Vagina (tissue), 2 donors: ENCODE results near the gene PSG7. TPM values are rescaled to one million over a fixed set of nuclear protein-coding genes. Genes with fewer than 3 reads are reported as not detected.
"Not testable (repeated sequence)": the region's sequence is repeated elsewhere in the genome, so short reads cannot be mapped to it uniquely, and the experiment has no call there.

ENCODE experiments used
- DNase-seq, 2 donors: peaks; one replicate each; pipeline ENCODE4 v3.0.0-alpha.2; 2017; ENCODE audit errors: extremely low spot score in 2 of 2
- H3K27ac ChIP-seq: fragments of 200-600 bp; sonication (generic); one replicate; pipeline ENCODE4 v1.5.1; 2019
- H3K27me3 ChIP-seq: fragments of 200-600 bp; sonication (generic); one replicate; pipeline ENCODE4 v1.5.1; 2019
- H3K36me3 ChIP-seq, 2 donors: fragments of 200-600 bp; sonication (generic); one replicate each; pipeline ENCODE4 v1.5.1; 2017 to 2019
- H3K4me1 ChIP-seq: fragments of 200-600 bp; sonication (generic); one replicate; pipeline ENCODE4 v1.5.1; 2019
- H3K4me3 ChIP-seq, 2 donors: fragments of 200-600 bp; sonication (generic); 1 replicate in 1 of 2; 2 replicates in 1 of 2; pipeline ENCODE4 v1.5.1; 2016 to 2019
- H3K9me3 ChIP-seq: fragments of 200-600 bp; sonication (generic); one replicate; pipeline ENCODE4 v1.5.1; 2019
- POLR2A ChIP-seq, 2 donors: fragments of 450-650 bp; IDR thresholded peaks; one replicate each; pipeline ENCODE4 v1.6.1; 2017; ENCODE audit warnings: antibody characterized with exemption in 2 of 2, mild to moderate bottlenecking in 2 of 2, moderate library complexity in 2 of 2
- POLR2AphosphoS5 ChIP-seq, 2 donors: sonication (generic); formaldehyde crosslinking; IDR thresholded peaks; one replicate each; pipeline ENCODE4 v1.9.0; 2017; ENCODE audit warnings: antibody characterized with exemption in 2 of 2, mild to moderate bottlenecking in 2 of 2, low read depth in 1 of 2; ENCODE audit not compliant: insufficient read depth in 1 of 2
- intact Hi-C: fragments of 100-400 bp; cut with DNase I; formaldehyde crosslinking; loops from one replicate; pipeline ENCODE4 v1.15.1; 2023
- total RNA-seq: library from RNA; depleted of rRNA; stranded (reverse); fragments of >200 nt; gene quantifications from one replicate; pipeline ENCODE4 v1.2.3, GENCODE V29; 2016
- TF ChIP-seq, protein P1 (sequence below), 3 experiments: fragments of 450-650 bp in 2 of 3; fragments of 200-600 bp in 1 of 3; sonication (generic) in 1 of 3; IDR thresholded peaks; one replicate each; pipeline ENCODE4 v1.5.1; 2017 to 2019; ENCODE audit warnings: antibody characterized with exemption in 3 of 3, mild to moderate bottlenecking in 2 of 3, moderate library complexity in 2 of 3

Gene PSG7
- total RNA-seq, 1 donor from 2014 or later, result not detected

DNA sequence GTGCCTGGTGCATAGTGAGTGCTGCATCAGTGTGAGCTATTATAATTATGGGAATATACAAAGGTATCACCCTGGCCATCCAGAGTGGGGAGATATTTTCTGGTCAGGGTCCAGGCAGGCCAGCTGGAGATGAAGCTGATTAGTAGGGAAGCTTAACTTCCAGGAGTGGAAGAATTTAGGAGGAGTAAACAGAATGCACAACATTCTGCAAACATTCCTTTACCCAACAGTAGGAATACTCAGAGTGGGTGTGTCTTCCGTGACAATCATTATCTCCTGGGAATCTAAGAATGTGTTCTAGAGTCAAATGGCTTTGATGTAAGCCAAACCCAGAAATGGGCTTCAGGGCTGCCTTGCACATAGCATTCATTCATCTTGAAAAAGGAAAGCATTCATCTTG is 38.4 kb downstream of the PSG7 start:
- H3K27me3 ChIP-seq, DNase-seq, intact Hi-C loops, H3K4me3 ChIP-seq, H3K36me3 ChIP-seq, H3K4me1 ChIP-seq, H3K27ac ChIP-seq, H3K9me3 ChIP-seq: not testable (repeated sequence)

DNA sequence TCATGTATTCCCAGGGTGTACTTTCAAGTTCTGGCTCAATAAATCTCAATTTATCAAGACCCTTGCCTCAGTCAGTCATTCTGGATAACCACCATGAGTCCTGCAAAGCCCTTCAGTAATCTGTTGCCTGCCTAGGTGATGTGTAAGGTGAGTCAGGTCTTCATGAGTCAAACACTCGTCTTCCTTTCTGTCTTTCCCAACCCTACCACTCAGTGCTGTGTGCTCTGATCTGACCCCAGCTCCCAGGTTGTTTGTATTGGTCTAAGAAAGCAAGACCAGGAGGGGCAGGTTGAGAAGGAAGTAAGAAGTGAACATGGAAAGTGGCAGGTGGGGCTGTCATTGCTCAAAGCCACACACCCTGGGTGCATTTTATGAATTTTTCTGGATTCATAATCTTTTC is 39.3 kb downstream of the PSG7 start:
- intact Hi-C loops, H3K4me1 ChIP-seq, H3K27ac ChIP-seq, DNase-seq, H3K27me3 ChIP-seq, H3K9me3 ChIP-seq, H3K36me3 ChIP-seq, H3K4me3 ChIP-seq: not testable (repeated sequence)

DNA sequence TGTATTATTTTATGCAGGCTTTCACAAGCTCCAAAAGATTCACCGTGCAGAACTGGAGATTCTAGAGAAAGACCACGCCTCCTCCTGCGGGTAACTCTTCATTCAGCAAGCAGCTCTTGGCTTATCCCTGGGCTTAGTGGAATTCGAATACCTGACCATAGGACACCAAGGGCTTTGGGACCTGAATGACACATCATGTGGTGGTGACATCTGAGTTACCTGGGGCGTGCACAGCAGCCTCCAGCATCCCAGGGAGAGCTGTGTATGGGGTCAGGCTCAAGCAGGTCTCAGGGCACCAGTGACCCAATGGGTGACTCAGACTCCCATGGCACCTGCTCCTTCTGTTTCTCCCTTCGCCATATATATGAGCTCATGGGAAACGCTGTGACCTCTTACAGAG is 46.6 kb downstream of the PSG7 start:
- DNase-seq, H3K4me1 ChIP-seq, H3K9me3 ChIP-seq, intact Hi-C loops, H3K4me3 ChIP-seq, H3K36me3 ChIP-seq, H3K27me3 ChIP-seq, H3K27ac ChIP-seq: not testable (repeated sequence)

DNA sequence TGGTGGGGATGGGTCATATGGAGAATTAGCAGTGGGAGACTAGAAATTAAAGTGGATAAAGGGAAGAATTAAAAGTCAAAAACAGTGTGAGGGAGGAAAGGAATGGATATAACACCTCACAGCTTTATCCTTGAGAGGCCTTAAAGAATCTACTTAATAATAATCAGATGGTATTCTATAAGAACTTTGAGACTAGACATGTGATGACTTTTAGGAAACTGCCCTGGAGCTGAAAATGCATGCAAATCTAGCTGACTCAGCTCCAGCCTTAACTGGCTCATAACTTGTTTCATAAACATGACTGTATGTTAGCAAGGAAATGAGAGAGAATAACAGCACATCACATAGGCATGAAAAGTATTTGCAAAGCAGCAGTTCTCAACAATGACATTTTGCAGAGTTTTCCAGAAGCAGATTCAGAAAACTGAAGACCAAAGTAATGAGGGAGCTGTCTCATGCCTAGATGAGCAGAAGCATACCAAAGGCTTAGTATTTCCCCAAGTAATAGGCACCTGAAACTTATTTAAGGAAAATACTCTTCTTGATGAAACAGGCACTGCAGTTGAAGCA is 49.0 kb downstream of the PSG7 start:
- H3K27me3 ChIP-seq, H3K4me3 ChIP-seq, H3K27ac ChIP-seq, intact Hi-C loops, H3K4me1 ChIP-seq, DNase-seq, H3K36me3 ChIP-seq, H3K9me3 ChIP-seq: not testable (repeated sequence)

DNA sequence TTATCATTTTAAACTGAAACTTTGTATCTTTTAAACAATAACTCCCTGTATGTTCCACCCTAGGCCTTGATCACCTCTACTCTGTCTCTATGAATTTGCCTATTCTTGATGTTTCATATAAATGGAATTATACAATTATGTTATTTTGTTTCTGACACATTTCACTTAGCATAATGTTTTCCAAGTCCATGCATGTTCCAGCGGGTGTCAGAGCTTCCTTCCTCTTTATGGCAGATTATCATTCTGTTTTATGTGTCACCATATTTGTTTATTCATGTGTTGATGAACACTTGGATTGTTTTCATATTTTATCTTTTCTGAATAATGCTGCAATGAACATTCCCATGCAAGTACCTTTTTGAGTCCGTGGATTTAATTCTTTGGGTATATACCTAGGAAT is 54.3 kb downstream of the PSG7 start:
- H3K27ac ChIP-seq, DNase-seq, H3K36me3 ChIP-seq, H3K27me3 ChIP-seq, H3K4me3 ChIP-seq, H3K4me1 ChIP-seq, intact Hi-C loops, H3K9me3 ChIP-seq: not testable (repeated sequence)

DNA sequence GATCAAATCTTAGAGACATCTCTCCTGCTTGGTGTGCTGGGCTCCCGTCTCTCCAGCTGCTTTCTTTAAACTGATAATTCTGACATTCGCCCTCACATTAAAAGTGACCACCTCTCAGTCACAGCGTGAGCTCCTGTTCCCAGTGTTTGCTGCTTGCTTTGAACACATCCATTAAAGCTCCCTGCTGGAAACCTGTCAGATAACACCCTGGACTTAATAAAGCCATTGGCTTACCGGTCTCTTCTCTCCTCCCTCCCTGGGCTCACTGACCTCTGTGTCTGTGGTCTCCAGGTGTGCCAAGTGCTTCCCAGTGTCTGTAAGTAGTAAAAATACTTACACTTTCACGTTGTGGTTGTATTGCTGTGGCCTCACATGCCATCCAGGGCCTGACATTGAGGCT is 55.0 kb downstream of the PSG7 start:
- H3K9me3 ChIP-seq, H3K36me3 ChIP-seq, H3K4me3 ChIP-seq, H3K4me1 ChIP-seq, H3K27ac ChIP-seq, DNase-seq, H3K27me3 ChIP-seq, intact Hi-C loops: not testable (repeated sequence)

DNA sequence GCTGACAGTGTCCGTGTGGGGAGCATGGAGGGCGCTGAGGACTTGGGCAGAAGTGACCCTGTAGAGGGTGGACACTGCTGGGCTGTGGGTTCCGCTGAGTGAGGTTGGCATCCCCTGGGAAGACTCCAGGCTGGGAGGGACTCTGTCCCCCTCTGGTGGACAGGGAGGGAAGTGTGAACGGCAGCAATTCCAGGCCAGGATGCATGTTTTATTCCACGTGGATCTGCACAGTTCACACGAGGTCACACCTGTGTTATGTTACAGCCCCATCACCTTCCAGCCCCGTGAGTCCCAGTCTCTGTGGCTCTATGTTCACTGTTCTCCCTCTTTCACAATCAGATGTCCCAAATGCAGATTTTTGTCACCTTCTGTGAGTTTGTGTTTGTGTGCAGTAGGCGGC is 55.7 kb downstream of the PSG7 start:
- DNase-seq, H3K27ac ChIP-seq, intact Hi-C loops, H3K4me1 ChIP-seq, H3K36me3 ChIP-seq, H3K9me3 ChIP-seq, H3K4me3 ChIP-seq, H3K27me3 ChIP-seq: not testable (repeated sequence)

DNA sequence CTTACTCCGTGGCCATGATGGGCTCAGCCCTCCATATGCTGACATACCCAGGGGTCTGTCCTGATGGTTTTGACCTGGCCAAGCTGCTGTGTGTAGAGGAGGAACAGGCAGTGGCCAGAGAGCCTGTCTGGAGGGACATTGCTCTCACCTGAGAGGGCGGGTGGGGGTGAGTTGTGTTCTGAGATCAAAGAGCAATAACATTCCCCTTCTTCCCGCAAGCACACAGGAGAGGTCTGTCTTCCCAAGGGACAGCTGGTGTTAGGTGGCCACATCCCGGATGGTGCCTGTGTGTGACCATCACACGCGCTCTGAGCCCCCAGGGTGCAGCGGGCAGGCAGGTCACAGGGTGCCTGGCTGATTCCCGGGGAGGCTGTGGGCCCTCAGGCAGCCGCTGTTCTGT is 56.4 kb downstream of the PSG7 start:
- intact Hi-C loops, H3K9me3 ChIP-seq, H3K27ac ChIP-seq, H3K36me3 ChIP-seq, H3K27me3 ChIP-seq, DNase-seq, H3K4me1 ChIP-seq, H3K4me3 ChIP-seq: not testable (repeated sequence)

DNA sequence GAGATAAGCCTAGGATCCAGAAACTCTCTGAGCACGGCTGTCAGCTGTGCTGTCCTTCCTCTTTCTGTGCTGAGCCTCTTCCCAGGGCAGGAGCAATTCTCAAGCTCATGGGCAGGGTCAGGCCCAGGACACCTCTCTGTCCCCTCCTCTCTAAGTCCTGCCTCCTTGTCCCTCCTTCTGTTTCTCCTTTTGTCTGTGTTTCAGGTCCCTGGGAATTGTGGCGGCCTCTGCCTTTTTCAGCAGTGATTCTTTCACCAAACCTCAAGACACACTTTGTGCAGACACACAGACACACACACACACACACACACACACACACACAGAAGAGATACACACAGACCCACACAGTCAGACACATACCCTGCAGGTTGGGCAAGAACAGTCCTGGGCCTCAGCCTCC is 57.4 kb downstream of the PSG7 start, which contains the start of gene PSG1:
TSS of gene PSG1 (minus strand) at position 101 of the 400 bp plus-strand sequence. CDS start 132 bp downstream, outside the sequence.
- H3K4me3 ChIP-seq, result no peak within 1 kb of the TSS
- H3K9me3 ChIP-seq, result no peaks in the 10 kb centered on the region
- no peak for DNase-seq
- H3K27me3 ChIP-seq, result no peaks in the 10 kb centered on the region
- H3K4me1 ChIP-seq, result no peaks in the 10 kb centered on the region
- TF ChIP-seq, protein P1, sequence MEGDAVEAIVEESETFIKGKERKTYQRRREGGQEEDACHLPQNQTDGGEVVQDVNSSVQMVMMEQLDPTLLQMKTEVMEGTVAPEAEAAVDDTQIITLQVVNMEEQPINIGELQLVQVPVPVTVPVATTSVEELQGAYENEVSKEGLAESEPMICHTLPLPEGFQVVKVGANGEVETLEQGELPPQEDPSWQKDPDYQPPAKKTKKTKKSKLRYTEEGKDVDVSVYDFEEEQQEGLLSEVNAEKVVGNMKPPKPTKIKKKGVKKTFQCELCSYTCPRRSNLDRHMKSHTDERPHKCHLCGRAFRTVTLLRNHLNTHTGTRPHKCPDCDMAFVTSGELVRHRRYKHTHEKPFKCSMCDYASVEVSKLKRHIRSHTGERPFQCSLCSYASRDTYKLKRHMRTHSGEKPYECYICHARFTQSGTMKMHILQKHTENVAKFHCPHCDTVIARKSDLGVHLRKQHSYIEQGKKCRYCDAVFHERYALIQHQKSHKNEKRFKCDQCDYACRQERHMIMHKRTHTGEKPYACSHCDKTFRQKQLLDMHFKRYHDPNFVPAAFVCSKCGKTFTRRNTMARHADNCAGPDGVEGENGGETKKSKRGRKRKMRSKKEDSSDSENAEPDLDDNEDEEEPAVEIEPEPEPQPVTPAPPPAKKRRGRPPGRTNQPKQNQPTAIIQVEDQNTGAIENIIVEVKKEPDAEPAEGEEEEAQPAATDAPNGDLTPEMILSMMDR (IDR thresholded peaks at IDR 0.05), result no peak
- TF ChIP-seq POLR2A (IDR thresholded peaks at IDR 0.05) (no peak), POLR2AphosphoS5 (IDR thresholded peaks at IDR 0.05; ENCODE audit: insufficient read depth in 1 of 2, low read depth in 1 of 2) (no peak)
- no peaks in the 10 kb centered on the region for H3K36me3 ChIP-seq
- intact Hi-C loops, result no loop called here
- no peak within 1 kb of the TSS for H3K27ac ChIP-seq

DNA sequence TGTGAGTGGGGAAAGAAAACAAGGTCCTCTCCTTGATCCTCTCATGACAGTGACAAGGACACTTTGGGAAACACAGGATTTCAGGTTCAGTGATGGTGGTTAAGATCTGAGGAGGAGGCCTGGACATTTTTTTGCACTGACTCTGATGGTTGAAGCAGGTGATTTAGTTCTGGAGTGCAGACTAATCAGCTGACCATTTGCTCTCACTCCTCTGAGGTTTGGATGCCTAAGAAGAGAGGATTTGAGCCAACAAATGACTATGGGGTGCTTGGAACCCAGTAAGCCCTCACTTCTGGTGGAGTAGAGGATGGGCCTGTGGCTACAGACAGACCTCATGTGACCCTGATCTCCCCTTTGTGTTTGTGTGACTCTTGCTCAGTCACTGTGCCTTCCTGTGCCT is 60.4 kb downstream of the PSG7 start:
- DNase-seq, H3K4me1 ChIP-seq, H3K27ac ChIP-seq, H3K9me3 ChIP-seq, H3K4me3 ChIP-seq, H3K27me3 ChIP-seq, H3K36me3 ChIP-seq, intact Hi-C loops: not testable (repeated sequence)

DNA sequence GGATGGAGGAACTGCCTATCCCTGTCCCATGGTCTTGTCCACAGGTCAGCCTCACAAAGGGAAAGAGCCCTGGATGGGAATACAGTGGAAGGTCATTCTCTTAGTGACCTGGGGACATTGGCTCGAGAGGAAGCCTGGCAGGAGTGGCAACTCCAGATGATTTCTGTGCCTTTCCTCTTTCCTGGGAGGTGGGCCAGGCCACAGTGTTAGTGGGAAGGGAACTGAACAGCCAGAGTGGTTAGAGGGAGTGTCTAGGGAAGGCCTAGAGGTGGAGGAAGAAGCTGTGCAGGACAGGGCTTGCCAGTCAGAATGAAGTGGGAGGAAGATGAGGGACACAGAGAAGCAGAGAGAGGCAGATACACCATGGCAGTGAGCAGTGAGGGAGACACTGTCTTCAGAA is 61.1 kb downstream of the PSG7 start:
- DNase-seq, H3K4me1 ChIP-seq, H3K27ac ChIP-seq, H3K27me3 ChIP-seq, intact Hi-C loops, H3K36me3 ChIP-seq, H3K4me3 ChIP-seq, H3K9me3 ChIP-seq: not testable (repeated sequence)

DNA sequence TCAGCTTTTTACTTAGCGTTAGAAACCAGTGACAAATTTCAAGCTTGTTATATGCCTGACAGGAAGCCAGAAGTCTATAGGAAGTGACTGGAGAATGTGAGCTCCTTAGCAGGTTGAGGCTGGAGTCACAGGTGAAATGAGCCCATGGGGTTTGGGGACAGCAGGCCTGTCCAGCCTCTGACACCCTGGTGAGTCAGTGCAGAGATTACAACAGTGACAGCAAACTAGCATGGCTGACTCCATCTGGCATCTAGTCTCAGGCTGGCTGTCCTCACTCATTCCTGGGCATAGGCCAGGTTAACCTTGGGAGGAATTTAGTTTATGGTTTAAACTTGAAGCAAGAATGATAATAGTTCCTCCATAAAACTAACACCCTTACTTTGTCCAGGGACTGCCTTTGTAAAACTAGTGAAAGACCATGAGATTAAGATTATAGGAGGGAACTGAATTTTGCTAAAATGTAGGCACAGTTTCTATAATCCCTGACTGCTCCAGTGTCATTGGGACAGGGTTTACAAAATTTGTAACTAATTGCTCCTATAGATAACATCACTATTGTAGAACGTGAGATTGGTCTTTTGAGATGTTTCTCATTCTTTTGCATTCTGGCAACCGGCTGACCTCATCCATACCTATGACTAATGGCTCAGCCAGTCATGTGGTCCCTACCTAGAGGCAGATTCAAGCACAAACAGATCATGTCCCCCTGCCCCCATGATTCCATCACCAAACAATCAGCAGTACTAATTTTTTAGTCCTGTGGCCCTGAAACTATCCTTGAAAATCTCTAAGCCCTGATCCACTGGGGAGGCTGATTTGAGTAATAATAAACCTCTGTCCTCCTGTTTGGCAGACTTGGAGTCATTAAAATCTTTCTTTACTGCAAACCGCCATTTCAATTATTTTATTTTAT is 61.9 kb downstream of the PSG7 start:
- H3K9me3 ChIP-seq, H3K36me3 ChIP-seq, DNase-seq, H3K4me1 ChIP-seq, intact Hi-C loops, H3K27me3 ChIP-seq, H3K27ac ChIP-seq, H3K4me3 ChIP-seq: not testable (repeated sequence)
